Activated CD4-positive, alpha-beta T cell treated with anti-CD3 and anti-CD28 coated beads, Interleukin-2, amount 10 ng/mL, durations not matched to agents 7 days and 5 days (primary cell): ENCODE data around the gene GPR176. TPM values are rescaled to one million over a fixed set of nuclear protein-coding genes. Genes with fewer than 3 reads are reported as not detected.

Experiments
- CTCF ChIA-PET: fragments of 350-600 bp; sonication (Branson Sonifier 250); formaldehyde crosslinking; loops from one replicate; lab custom pipeline; 2021; ENCODE audit warnings: antibody characterized with exemption; lab: Charles Lee
- POLR2A ChIA-PET: fragments of 350-600 bp; sonication (Branson Sonifier 250); formaldehyde crosslinking; loops from one replicate; lab custom pipeline; 2021; ENCODE audit warnings: antibody characterized with exemption; lab: Charles Lee
- DNase-seq: peaks from one replicate; pipeline ENCODE4 v3.0.0-alpha.2; 2020
- H3K27ac Mint-ChIP-seq: one replicate; pipeline ENCODE4 v1.8.0; 2021; ENCODE audit warnings: mild to moderate bottlenecking, moderate library complexity, mixed read lengths
- H3K27me3 Mint-ChIP-seq: one replicate; pipeline ENCODE4 v1.8.0; 2021; ENCODE audit warnings: mixed read lengths
- H3K36me3 Mint-ChIP-seq: one replicate; pipeline ENCODE4 v1.8.0; 2021; ENCODE audit warnings: low read depth, mixed read lengths
- H3K4me1 Mint-ChIP-seq: one replicate; pipeline ENCODE4 v1.8.0; 2021; ENCODE audit warnings: mixed read lengths
- H3K4me3 Mint-ChIP-seq: one replicate; pipeline ENCODE4 v1.8.0; 2021; ENCODE audit warnings: mild to moderate bottlenecking, moderate library complexity, mixed read lengths
- H3K9me3 Mint-ChIP-seq: one replicate; pipeline ENCODE4 v1.8.0; 2021; ENCODE audit warnings: mixed read lengths
- total RNA-seq, 2 experiments: library from RNA; stranded (reverse); gene quantifications; one replicate each; pipeline ENCODE4 v1.2.3, GENCODE V29; 2021

Gene GPR176
- total RNA-seq, 2 experiments from 2014 or later, result not detected

DNA sequence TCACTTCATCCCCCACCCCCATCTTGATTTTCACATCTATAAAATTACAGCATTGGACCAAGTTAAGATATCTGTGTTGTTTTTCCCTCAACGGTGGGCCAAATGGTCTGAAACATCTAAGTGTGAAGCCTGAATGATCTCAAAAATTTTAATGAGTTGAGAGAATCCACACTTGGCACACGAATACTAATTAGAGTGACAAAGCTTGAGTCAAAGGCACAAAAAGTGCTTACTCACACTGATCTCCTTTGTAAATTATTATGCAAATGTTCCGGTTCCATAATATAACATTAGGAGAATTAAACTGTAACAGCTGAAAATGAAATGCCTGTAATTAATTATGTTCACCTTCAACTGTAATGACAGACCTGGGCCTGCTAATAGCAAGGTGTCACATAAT lies 33.6 kb downstream of the GPR176 start:
- Mint-ChIP-seq H3K9me3 (no peaks in the 10 kb centered on the region), H3K4me1 (no peaks in the 10 kb centered on the region), H3K36me3 (no peaks in the 10 kb centered on the region), H3K27ac (no peak overlapping the region), H3K4me3 (no peak overlapping the region), H3K27me3 (peaks cover 16% of the 10 kb centered on the region)
- ChIA-PET CTCF (interaction anchor here (0.6 kb wide), 1 partner anchor 251 kb away, joined by 3 read pairs; no protein-coding TSS in a partner anchor), POLR2A (no interaction called here)
- no peak for DNase-seq

GRCh38 chr15:39885099-39885777 lies 34.8 kb downstream of the GPR176 start:
- H3K4me3 Mint-ChIP-seq, result no peak overlapping the region
- ChIA-PET CTCF (interaction anchor here (1.2 kb wide), 1 partner anchor 63 kb away, joined by 4 read pairs; no protein-coding TSS in a partner anchor), POLR2A (no interaction called here)
- H3K36me3 Mint-ChIP-seq, result no peaks in the 10 kb centered on the region
- no peaks in the 10 kb centered on the region for H3K4me1 Mint-ChIP-seq
- H3K27ac Mint-ChIP-seq, result no peak overlapping the region
- no peak for DNase-seq
- no peaks in the 10 kb centered on the region for H3K9me3 Mint-ChIP-seq
- peaks cover 16% of the 10 kb centered on the region for H3K27me3 Mint-ChIP-seq

GRCh38 chr15:39884351-39884750 lies 35.7 kb downstream of the GPR176 start:
- Mint-ChIP-seq H3K27me3 (peaks cover 16% of the 10 kb centered on the region), H3K4me3 (no peak overlapping the region), H3K4me1 (no peaks in the 10 kb centered on the region), H3K27ac (no peak overlapping the region), H3K36me3 (no peaks in the 10 kb centered on the region), H3K9me3 (no peaks in the 10 kb centered on the region)
- DNase-seq, result no peak
- ChIA-PET POLR2A (no interaction called here), CTCF (interaction anchor here (1.2 kb wide), 1 partner anchor 62 kb away, joined by 4 read pairs; no protein-coding TSS in a partner anchor)

GRCh38 chr15:39882602-39883001 lies 37.5 kb downstream of the GPR176 start:
- Mint-ChIP-seq H3K9me3 (no peaks in the 10 kb centered on the region), H3K4me3 (no peak overlapping the region), H3K36me3 (no peaks in the 10 kb centered on the region), H3K4me1 (no peaks in the 10 kb centered on the region), H3K27ac (no peak overlapping the region), H3K27me3 (peaks cover 15% of the 10 kb centered on the region)
- ChIA-PET POLR2A (no interaction called here), CTCF (interaction anchor here (1.0 kb wide), 1 partner anchor 10 kb away, joined by 3 read pairs; no protein-coding TSS in a partner anchor)
- no peak for DNase-seq

DNA sequence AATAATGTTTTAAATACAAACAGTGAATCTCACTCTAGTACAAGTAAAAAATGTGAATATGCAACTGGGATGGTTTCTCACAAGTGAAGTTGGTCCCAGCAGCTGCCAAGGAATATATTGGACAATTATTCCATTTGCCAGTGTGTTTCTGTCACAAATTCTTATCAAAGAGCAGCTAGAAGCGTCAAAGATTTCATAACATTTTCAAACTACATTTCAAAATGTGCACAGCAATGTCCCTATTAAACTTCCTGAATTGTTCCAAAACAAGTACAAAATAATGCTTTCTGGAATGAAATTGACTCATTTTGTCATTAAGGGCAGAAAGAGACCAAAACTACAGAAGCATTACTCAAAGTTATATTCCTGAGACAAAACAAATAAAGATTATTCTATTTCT lies 38.3 kb downstream of the GPR176 start:
- Mint-ChIP-seq H3K27me3 (peaks cover 18% of the 10 kb centered on the region), H3K4me1 (no peaks in the 10 kb centered on the region), H3K36me3 (no peaks in the 10 kb centered on the region), H3K27ac (no peak overlapping the region), H3K9me3 (no peaks in the 10 kb centered on the region), H3K4me3 (no peak overlapping the region)
- no peak for DNase-seq
- ChIA-PET CTCF (no interaction called here), POLR2A (no interaction called here)

DNA sequence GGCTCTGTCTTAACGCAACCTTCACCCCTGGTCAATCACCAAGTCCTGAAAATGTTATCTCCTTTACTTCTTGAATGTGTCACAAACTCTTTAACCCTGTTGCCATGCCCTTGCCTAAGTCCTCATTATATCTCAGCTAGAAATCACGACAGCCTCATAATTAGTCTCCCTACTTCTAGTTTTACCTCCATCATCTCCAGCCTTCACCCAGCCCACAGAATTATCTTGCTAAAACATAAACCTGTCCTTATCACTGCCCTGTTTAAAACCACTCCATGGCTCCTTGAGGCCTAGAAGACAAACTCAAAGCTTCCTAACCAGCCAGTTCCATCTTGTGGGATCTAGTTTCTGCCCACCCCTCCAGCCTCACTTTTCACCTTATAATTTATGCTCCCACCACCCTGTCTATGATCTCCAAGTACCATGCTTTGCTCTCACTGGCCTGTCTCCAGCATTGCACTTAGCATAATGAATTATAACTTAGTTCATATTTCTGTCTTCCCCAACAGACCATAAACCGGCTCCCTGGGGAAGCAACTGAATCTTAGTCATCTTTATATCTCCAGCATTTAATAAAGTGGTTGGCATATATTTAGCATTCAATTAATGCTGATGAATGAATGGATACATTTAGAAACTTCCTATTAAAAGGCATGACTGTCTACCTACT lies 39.2 kb downstream of the GPR176 start:
- Mint-ChIP-seq H3K27ac (no peak overlapping the region), H3K4me3 (no peak overlapping the region)
- CTCF ChIA-PET, result interaction anchor here (1.0 kb wide), 1 partner anchor 10 kb away, joined by 3 read pairs; no protein-coding TSS in a partner anchor

DNA sequence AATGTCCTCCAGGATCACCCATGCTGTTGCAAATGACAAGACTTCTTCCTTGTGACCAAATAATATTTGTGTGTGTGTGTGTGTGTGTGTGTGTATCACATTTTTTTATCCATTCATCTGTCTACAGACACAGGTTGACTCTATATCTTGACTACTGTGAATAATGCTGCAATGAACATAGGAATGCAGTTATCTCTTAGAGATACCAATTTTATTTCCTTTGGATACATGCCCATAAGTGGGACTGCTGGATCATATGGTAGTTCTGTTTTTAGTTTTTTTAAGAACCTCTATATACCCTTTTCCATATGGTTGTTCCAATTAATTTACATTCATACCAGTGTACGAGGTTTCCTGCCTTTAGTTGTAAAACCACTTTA lies 41.7 kb downstream of the GPR176 start:
- ChIA-PET CTCF (no interaction called here), POLR2A (no interaction called here)
- no peak for DNase-seq
- Mint-ChIP-seq H3K9me3 (no peaks in the 10 kb centered on the region), H3K4me3 (no peak overlapping the region), H3K27me3 (peaks cover 14% of the 10 kb centered on the region), H3K36me3 (no peaks in the 10 kb centered on the region), H3K27ac (no peak overlapping the region), H3K4me1 (peaks cover 1% of the 10 kb centered on the region)

More for the DNA sequence above, 39.2 kb downstream of the GPR176 start:
- H3K9me3 Mint-ChIP-seq, result no peaks in the 10 kb centered on the region
- no peaks in the 10 kb centered on the region for H3K4me1 Mint-ChIP-seq
- no peaks in the 10 kb centered on the region for H3K36me3 Mint-ChIP-seq
- no peak for DNase-seq
- POLR2A ChIA-PET, result no interaction called here
- peaks cover 19% of the 10 kb centered on the region for H3K27me3 Mint-ChIP-seq

GRCh38 chr15:39874890-39875549 lies 45.0 kb downstream of the GPR176 start:
- POLR2A ChIA-PET, result no interaction called here
- CTCF ChIA-PET, result no interaction called here
- Mint-ChIP-seq H3K27ac (no peak overlapping the region), H3K27me3 (peaks cover 9% of the 10 kb centered on the region), H3K9me3 (no peaks in the 10 kb centered on the region), H3K4me3 (no peak overlapping the region), H3K36me3 (no peaks in the 10 kb centered on the region), H3K4me1 (peaks cover 1% of the 10 kb centered on the region)
- peak; percentile 40 for DNase-seq

DNA sequence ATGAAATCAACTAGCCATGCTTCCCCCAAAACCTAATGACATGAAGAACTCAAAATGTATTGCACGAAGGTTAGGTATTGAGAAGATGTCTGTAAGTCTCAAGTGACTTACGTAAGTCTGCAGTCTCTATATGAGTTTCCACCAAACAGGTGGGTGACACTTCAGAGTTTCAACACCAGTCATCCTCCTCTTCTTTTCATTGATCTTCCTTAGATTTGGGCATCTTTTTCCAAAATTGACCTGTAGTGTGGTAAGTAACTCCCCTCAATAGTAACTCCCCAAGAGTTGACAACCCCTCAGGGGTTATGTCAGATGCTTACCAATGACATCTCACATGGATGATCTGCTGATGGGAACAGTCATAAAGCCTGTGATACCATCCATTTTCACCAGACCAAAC lies 46.1 kb downstream of the GPR176 start:
- H3K27me3 Mint-ChIP-seq, result peaks cover 9% of the 10 kb centered on the region
- no peak for DNase-seq
- peaks cover 1% of the 10 kb centered on the region for H3K4me1 Mint-ChIP-seq
- H3K36me3 Mint-ChIP-seq, result no peaks in the 10 kb centered on the region
- H3K9me3 Mint-ChIP-seq, result no peaks in the 10 kb centered on the region
- H3K27ac Mint-ChIP-seq, result no peak overlapping the region
- ChIA-PET CTCF (no interaction called here), POLR2A (no interaction called here)
- no peak overlapping the region for H3K4me3 Mint-ChIP-seq

DNA sequence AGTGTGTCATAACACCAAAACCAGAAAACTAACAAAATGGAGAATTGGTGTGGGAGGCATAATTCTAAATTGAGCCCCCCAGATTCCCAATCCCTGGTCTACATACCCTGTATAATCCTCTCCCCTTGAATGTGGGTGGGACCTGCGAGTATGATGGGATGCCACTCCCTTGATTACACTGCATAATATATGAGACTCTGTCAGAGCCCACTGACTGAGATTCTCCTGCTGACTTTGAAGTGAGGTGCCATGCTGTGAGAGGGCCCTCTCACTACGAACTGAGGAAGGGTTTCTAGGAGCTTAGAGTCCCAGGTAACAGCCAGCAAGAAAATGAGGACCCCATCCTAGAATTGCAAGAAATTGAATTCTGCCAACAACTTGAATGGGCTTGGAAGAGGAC lies 49.5 kb downstream of the GPR176 start:
- Mint-ChIP-seq H3K27me3 (peaks cover 21% of the 10 kb centered on the region), H3K36me3 (no peaks in the 10 kb centered on the region), H3K27ac (no peak overlapping the region), H3K4me3 (no peak overlapping the region), H3K9me3 (no peaks in the 10 kb centered on the region), H3K4me1 (peaks cover 1% of the 10 kb centered on the region)
- DNase-seq, result no peak
- ChIA-PET POLR2A (no interaction called here), CTCF (no interaction called here)

- H3K36me3 Mint-ChIP-seq, result no peaks in the 10 kb centered on the region
- ChIA-PET POLR2A (no interaction called here), CTCF (no interaction called here)
- peaks cover 1% of the 10 kb centered on the region for H3K4me1 Mint-ChIP-seq
- no peaks in the 10 kb centered on the region for H3K9me3 Mint-ChIP-seq
- no peak overlapping the region for H3K4me3 Mint-ChIP-seq
- H3K27me3 Mint-ChIP-seq, result peaks cover 26% of the 10 kb centered on the region
- H3K27ac Mint-ChIP-seq, result no peak overlapping the region
- DNase-seq, result no peak
Observed at GRCh38 chr15:39869858-39870515, 50.1 kb downstream of the GPR176 start.

DNA sequence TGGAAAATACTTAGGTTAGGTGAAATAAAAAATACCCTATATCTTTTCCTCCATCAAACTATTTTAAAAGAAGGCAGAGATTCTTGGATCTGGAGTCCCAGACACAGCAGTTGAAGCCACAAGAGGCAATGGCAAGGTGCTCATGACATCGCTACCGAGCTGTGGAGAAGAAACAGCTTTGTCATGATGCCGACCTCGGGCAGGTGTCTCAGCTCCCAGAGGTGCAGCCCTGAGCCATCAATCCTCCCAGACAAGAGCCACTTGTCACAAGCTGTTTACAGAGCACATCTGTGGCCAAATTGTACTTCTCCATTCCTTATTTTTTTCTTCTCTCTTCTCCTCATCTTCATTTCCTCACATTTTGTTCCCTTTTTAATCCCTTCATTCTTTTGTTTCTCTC lies 50.8 kb downstream of the GPR176 start:
- Mint-ChIP-seq H3K27me3 (peaks cover 32% of the 10 kb centered on the region), H3K27ac (no peak overlapping the region), H3K9me3 (no peaks in the 10 kb centered on the region), H3K4me1 (peaks cover 1% of the 10 kb centered on the region), H3K36me3 (no peaks in the 10 kb centered on the region), H3K4me3 (no peak overlapping the region)
- no peak for DNase-seq
- ChIA-PET POLR2A (no interaction called here), CTCF (interaction anchor here (0.6 to 1.0 kb wide), 2 partner anchors 86 to 128 kb away, joined by 3 to 4 read pairs; no protein-coding TSS in a partner anchor)
